ENCODE data around the gene ANGPTL1.

ANGPTL1 gene, protein sequence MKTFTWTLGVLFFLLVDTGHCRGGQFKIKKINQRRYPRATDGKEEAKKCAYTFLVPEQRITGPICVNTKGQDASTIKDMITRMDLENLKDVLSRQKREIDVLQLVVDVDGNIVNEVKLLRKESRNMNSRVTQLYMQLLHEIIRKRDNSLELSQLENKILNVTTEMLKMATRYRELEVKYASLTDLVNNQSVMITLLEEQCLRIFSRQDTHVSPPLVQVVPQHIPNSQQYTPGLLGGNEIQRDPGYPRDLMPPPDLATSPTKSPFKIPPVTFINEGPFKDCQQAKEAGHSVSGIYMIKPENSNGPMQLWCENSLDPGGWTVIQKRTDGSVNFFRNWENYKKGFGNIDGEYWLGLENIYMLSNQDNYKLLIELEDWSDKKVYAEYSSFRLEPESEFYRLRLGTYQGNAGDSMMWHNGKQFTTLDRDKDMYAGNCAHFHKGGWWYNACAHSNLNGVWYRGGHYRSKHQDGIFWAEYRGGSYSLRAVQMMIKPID

GRCh38 chr1:178870944-178871343, at the start of gene ANGPTL1:
ANGPTL1 (minus strand) TSS chr1:178871077; CDS start chr1:178865776, 5,301 bp downstream.
- no peak for DNase-seq (ENCODE audit: low read depth)

DNA sequence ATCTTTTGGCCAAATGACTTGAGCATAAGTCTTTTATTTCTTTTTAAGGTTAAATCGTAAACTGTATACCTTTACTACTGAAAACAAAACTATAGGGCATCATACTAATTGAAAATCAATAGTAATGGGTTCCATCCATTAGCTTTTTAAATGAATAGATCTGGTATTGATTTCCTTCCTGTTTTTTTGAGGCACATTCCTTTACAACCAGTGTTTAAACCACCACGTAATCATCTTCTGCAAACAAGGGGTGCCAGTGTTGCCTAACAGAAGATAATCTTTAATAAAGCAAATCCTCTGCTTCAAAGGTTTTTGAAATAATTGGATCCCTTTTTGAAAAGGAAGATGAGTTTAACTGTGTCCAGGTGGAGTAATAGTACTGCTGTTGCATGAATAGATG, 48.7 kb upstream of the ANGPTL1 start:
- DNase-seq (ENCODE audit: low read depth), result no peak

- DNase-seq (ENCODE audit: low read depth), result no peak
These were observed 48.1 kb upstream of the ANGPTL1 start for GRCh38 chr1:178918955-178919354.

- no peak for DNase-seq (ENCODE audit: low read depth)
These were observed 47.4 kb upstream of the ANGPTL1 start for GRCh38 chr1:178918308-178918707.

- no peak for DNase-seq (ENCODE audit: low read depth)
These were observed 45.7 kb upstream of the ANGPTL1 start for GRCh38 chr1:178916448-178917174.

DNA sequence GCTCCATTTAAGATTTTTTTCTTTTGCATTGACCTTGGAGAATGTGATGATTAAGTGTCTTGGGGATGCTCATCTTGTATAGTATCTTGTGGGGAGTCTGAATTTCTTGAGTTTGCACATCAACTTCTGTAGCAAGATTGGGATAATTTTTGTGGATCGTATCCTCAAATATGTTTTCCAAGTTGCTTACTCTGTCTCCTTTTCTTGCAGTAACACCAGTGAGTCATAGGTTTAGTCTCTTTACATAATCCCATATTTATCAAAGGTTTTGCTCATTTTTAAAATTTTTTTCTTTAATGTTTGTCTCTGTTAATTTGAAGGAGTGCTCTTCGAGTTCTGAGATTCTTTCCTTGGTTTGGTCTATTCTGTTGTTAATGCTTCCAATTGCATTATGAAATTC, 41.7 kb upstream of the ANGPTL1 start:
- no peak for DNase-seq (ENCODE audit: low read depth)

GRCh38 chr1:178910023-178910422, 39.1 kb upstream of the ANGPTL1 start:
- DNase-seq (ENCODE audit: low read depth), result no peak

DNA sequence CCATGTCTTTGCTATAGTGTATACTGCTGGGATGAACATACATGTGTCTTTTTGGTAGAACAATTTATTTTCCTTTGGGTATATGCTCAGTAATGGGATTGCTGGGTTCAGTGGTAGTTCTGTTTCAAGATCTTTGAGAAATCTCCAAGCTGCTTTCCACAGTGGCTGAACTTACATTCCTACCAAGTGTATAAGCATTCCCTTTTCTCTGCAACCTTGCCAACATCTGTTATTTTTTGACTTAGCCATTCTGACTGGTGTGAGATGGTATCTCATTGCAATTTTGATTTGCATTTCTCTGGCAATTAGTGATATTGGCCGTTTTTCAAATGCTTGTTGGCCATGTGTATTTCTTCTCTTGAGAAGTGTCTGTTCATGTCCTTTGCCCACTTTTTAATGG, 37.5 kb upstream of the ANGPTL1 start:
- DNase-seq (ENCODE audit: low read depth), result no peak

DNA sequence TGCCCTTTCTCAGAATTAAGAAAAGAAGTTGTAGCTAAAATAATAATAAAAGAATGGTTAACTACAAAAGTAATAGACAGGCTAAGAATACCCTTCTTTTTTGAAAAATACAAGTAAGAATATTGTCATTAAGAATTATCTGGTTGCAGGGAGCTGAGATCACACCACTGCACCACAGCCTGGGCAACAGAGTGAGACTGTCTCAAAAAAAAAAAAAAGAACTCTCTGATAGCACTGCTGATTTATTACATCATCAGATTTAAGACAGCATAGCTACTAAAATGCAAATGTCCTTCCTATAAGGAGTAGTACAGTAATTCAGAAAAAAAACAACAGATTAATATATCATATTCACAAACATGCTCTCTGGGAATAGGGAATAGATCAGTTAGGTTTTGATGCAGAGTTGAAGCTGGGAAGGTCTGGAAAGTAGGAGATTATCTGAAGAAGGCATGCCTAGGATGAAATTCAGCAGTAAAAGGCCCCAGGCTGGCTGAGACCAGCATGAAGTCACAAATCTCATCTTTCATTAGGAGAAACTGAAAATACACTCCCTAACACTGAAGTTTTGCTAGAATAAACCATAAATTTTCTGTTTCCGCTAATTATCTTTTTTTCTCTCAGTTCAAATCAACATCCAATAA, 30.7 kb upstream of the ANGPTL1 start:
- no peak for DNase-seq (ENCODE audit: low read depth)

DNA sequence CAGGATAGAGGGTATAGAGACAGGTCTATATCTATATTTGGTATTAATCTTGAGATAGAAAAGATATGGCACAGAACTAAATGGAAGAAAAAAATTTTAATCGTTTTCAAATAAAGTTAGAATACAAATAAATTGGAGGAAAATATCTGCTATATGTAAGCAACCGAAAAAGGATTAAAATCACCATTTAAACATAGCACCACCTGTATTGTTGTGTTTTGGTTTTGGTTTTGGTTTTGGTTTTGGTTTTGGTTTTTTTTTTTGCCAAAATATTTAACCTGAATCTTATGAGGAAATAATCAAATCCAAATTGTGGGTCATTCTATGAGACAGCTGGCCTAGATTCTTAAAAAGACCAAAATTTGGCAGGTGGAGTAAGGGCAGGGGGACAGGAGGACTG, 28.5 kb upstream of the ANGPTL1 start:
- no peak for DNase-seq (ENCODE audit: low read depth)

GRCh38 chr1:178898401-178898800, 27.5 kb upstream of the ANGPTL1 start:
- DNase-seq (ENCODE audit: low read depth), result no peak

GRCh38 chr1:178895928-178896327, 25.1 kb upstream of the ANGPTL1 start:
- DNase-seq (ENCODE audit: low read depth), result no peak

- DNase-seq (ENCODE audit: low read depth), result no peak
These were observed 15.7 kb upstream of the ANGPTL1 start for GRCh38 chr1:178886551-178886950.

DNA sequence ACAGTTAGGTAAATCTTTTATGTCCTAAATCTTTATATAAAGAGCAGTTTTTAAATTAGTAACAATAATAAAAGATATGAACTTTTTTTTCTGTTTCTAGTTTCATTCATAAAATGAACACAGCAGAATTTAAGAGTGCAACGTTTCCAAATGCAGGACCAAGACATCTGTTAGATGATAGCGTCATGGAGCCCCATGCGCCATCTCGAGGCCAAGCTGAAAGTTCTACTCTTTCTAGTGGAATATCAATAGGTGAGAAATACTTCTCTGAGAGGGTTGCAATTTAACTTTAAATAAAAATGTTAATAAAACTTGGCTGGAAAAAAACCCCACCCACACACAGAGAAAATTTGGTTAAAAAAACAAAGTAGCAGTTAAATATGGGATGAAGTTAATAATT, 15.0 kb upstream of the ANGPTL1 start:
- DNase-seq (ENCODE audit: low read depth), result no peak

- DNase-seq (ENCODE audit: low read depth), result no peak
These were observed 11.1 kb upstream of the ANGPTL1 start for GRCh38 chr1:178881950-178882349.

DNA sequence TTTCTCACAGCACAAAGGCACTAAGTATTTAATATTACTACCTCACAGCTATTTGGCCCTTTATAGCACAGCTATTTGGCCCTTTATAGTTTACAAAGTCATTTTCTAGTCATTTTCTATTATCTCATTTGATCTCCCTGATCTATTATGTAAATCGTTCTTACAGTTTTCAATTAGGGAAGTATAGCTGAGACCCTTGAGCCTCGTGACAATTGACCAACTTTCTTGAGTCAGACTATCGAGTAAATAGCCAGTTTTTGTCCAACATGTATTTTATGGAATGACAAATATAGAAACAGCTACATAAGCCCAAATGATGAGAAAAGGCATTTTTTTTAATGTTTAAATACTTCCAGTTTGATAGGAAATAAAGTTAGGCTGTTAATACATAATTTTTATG, 7.0 kb upstream of the ANGPTL1 start:
- DNase-seq (ENCODE audit: low read depth), result no peak

- DNase-seq (ENCODE audit: low read depth), result no peak
These were observed 5.1 kb upstream of the ANGPTL1 start for GRCh38 chr1:178875936-178876335.

DNA sequence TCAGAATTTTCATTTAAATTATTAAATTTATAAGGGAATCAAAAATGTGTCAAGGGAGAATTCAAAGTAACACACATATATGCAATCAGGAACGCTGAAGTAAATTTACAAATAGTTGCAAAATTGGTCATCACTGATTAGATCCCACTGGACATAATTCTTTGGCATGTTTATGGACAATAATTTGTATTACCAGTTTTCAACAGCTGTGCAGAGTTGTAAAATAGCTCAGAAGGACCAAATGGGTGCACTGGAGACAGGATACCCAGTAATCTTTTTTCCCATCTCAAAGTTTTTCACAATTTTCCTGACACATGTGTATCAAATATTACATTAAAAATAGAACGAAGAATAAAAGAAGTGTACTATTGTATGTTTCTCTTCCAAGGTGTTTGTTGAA, 4.1 kb upstream of the ANGPTL1 start:
- no peak for DNase-seq (ENCODE audit: low read depth)

GRCh38 chr1:178871551-178872320, 859 bp upstream of the ANGPTL1 start:
- no peak for DNase-seq (ENCODE audit: low read depth)

DNA sequence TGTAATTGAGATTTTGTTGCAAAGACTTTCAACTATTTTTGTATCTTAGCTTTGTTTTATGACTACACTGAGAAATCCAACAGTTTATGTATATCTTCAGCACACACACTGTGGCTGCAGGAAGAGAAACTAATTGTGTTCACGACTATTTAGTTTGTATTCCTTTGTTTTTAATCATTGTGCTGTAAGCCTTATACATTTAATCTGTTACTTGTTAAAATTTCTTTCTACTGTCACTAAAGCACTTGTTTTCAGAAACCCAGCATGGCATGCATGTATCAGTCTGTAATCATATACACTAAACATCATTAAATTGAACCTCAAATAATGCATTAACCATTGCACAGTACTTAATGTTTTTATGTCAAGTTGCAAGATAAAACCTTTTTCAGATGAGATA, 656 bp downstream of the ANGPTL1 start:
- no peak for DNase-seq (ENCODE audit: low read depth)

- DNase-seq (ENCODE audit: low read depth), result no peak
These were observed 1.7 kb downstream of the ANGPTL1 start for GRCh38 chr1:178869119-178869697.

GRCh38 chr1:178868706-178869105, 2.2 kb downstream of the ANGPTL1 start:
- no peak for DNase-seq (ENCODE audit: low read depth)

All from activated gamma-delta T cell treated with anti-CD3 and anti-CD28 coated beads, Interleukin-2, amount 50 U/mL, for 16 hours (primary cell).